HG03159 (cell line): Measurements from ENCODE around the gene CLDN3.

Experiments used
- ATAC-seq: cut with Tn5 transposase; IDR thresholded peaks from one replicate; pipeline ENCODE4 v1.9.1; 2021; ENCODE audit warnings: mild to moderate bottlenecking, moderate library complexity; ENCODE audit not compliant: unreplicated experiment

CLDN3 gene

GRCh38 chr7:73773700-73774517 lies 3.8 kb upstream of the CLDN3 start:
- no peak for ATAC-seq

GRCh38 chr7:73770860-73771670 lies 995 bp upstream of the CLDN3 start:
- ATAC-seq: no peak

- ATAC-seq: no peak
Measured at GRCh38 chr7:73769481-73770001, 529 bp downstream of the CLDN3 start.

- no peak for ATAC-seq
Measured at GRCh38 chr7:73768641-73769480, 1.2 kb downstream of the CLDN3 start.

GRCh38 chr7:73766556-73767229 lies 3.4 kb downstream of the CLDN3 start:
- ATAC-seq: no peak

- no peak for ATAC-seq
Measured at GRCh38 chr7:73762659-73762999, 7.4 kb downstream of the CLDN3 start.

- no peak for ATAC-seq
Measured at GRCh38 chr7:73761854-73762658, 8.0 kb downstream of the CLDN3 start.

- no peak for ATAC-seq
Measured at GRCh38 chr7:73758581-73759138, 11.4 kb downstream of the CLDN3 start.

GRCh38 chr7:73749931-73750776 lies 19.9 kb downstream of the CLDN3 start:
- ATAC-seq: no peak

- no peak for ATAC-seq
Measured at GRCh38 chr7:73746378-73746777, 23.7 kb downstream of the CLDN3 start.

GRCh38 chr7:73742753-73743641 lies 27.1 kb downstream of the CLDN3 start:
- ATAC-seq: no peak

GRCh38 chr7:73742338-73742752 lies 27.7 kb downstream of the CLDN3 start:
- ATAC-seq: no peak

GRCh38 chr7:73741600-73741999 lies 28.5 kb downstream of the CLDN3 start:
- no peak for ATAC-seq

GRCh38 chr7:73740771-73741170 lies 29.3 kb downstream of the CLDN3 start:
- ATAC-seq: no peak

- no peak for ATAC-seq
Measured at GRCh38 chr7:73740212-73740611, 29.9 kb downstream of the CLDN3 start.

GRCh38 chr7:73739387-73739767 lies 30.7 kb downstream of the CLDN3 start:
- no peak for ATAC-seq

GRCh38 chr7:73738612-73739386 lies 31.3 kb downstream of the CLDN3 start, which contains the start of gene ABHD11:
Gene ABHD11, minus strand, starts transcription at chr7:73738802. Its CDS starts 32 bp downstream, at chr7:73738770.
- peak; percentile 81 for ATAC-seq
